Astrocyte (in vitro differentiated cells and primary cell): ENCODE data around the gene UBXN7. TPM values are rescaled to one million over a fixed set of nuclear protein-coding genes. Genes with fewer than 3 reads are reported as not detected.

ENCODE experiments used
- DNase-seq: peaks from one replicate; pipeline ENCODE4 v3.0.0-alpha.2; 2010; ENCODE audit warnings: low read depth
- FAIRE-seq: peaks from 2 replicates; lab custom pipeline; 2011; peaks lifted over from hg19 to GRCh38; lab: Jason Lieb, UNC
- H2AFZ ChIP-seq: 2 replicates; pipeline ENCODE4 v1.6.0; 2012; ENCODE audit warnings: low read depth, low read length, inconsistent platforms
- H3K27ac ChIP-seq: 2 replicates; pipeline ENCODE4 v1.5.1; 2011; ENCODE audit warnings: low read depth, low read length, inconsistent platforms
- H3K27me3 ChIP-seq: 2 replicates; pipeline ENCODE4 v1.6.0; 2011; ENCODE audit warnings: low read length, inconsistent platforms; ENCODE audit not compliant: insufficient read depth
- H3K36me3 ChIP-seq: 2 replicates; pipeline ENCODE4 v1.5.1; 2011; ENCODE audit warnings: low read length, inconsistent platforms; ENCODE audit not compliant: insufficient read depth
- H3K4me1 ChIP-seq: 2 replicates; pipeline ENCODE4 v1.5.1; 2011; ENCODE audit warnings: low read length, inconsistent platforms; ENCODE audit not compliant: insufficient read depth
- H3K4me2 ChIP-seq: 2 replicates; pipeline ENCODE4 v1.6.0; 2012; ENCODE audit warnings: low read length, inconsistent platforms
- H3K4me3 ChIP-seq: 2 replicates; pipeline ENCODE4 v1.5.1; 2011; ENCODE audit warnings: low read depth, mild to moderate bottlenecking, low read length, inconsistent platforms; ENCODE audit not compliant: insufficient read depth
- H3K79me2 ChIP-seq: 2 replicates; pipeline ENCODE4 v1.6.0; 2012; ENCODE audit warnings: mild to moderate bottlenecking, low read length, inconsistent platforms; ENCODE audit not compliant: insufficient read depth
- H3K9ac ChIP-seq: 2 replicates; pipeline ENCODE4 v1.6.0; 2012; ENCODE audit warnings: mild to moderate bottlenecking, low read length, inconsistent platforms
- H3K9me3 ChIP-seq: 2 replicates; pipeline ENCODE4 v1.5.1; 2012; ENCODE audit warnings: low read depth, mild to moderate bottlenecking, low read length, inconsistent platforms; ENCODE audit not compliant: insufficient read depth
- H4K20me1 ChIP-seq: 2 replicates; pipeline ENCODE4 v1.6.0; 2012; ENCODE audit warnings: low read length, inconsistent platforms; ENCODE audit not compliant: insufficient read depth
- H3K27ac Mint-ChIP-seq: one replicate; pipeline ENCODE4 v1.8.0; 2021; ENCODE audit warnings: mild to moderate bottlenecking, mixed read lengths; ENCODE audit not compliant: unreplicated experiment
- H3K27me3 Mint-ChIP-seq: one replicate; pipeline ENCODE4 v1.8.0; 2021; ENCODE audit warnings: low read depth, mixed read lengths; ENCODE audit not compliant: unreplicated experiment
- H3K36me3 Mint-ChIP-seq: one replicate; pipeline ENCODE4 v1.8.0; 2021; ENCODE audit warnings: low read depth, mixed read lengths; ENCODE audit not compliant: unreplicated experiment
- H3K4me1 Mint-ChIP-seq: one replicate; pipeline ENCODE4 v1.8.0; 2021; ENCODE audit warnings: low read depth, mixed read lengths; ENCODE audit not compliant: unreplicated experiment
- H3K4me3 Mint-ChIP-seq: one replicate; pipeline ENCODE4 v1.8.0; 2021; ENCODE audit warnings: mild to moderate bottlenecking, moderate library complexity, mixed read lengths; ENCODE audit not compliant: unreplicated experiment
- H3K9me3 Mint-ChIP-seq: one replicate; pipeline ENCODE4 v1.8.0; 2021; ENCODE audit warnings: mild to moderate bottlenecking, mixed read lengths; ENCODE audit not compliant: unreplicated experiment
- CTCF ChIP-seq: IDR thresholded peaks from 2 replicates; pipeline ENCODE4 v1.5.1; 2011; ENCODE audit warnings: low read depth, mild to moderate bottlenecking, inconsistent platforms, low read length, moderate library complexity; ENCODE audit not compliant: insufficient read depth
- EZH2 ChIP-seq: IDR thresholded peaks from 2 replicates; pipeline ENCODE4 v1.6.1; 2012; ENCODE audit warnings: mild to moderate bottlenecking, low read length, inconsistent platforms; ENCODE audit not compliant: insufficient read depth
- total RNA-seq: library from RNA; stranded (reverse); gene quantifications from 2 replicates; pipeline ENCODE4 v1.2.1, GENCODE V29; 2021

The UBXN7 gene
- total RNA-seq, 1 donor from 2014 or later, result 90.9 TPM

- FAIRE-seq (no peak), DNase-seq (no peak)
- Histone ChIP-seq H3K9ac (no peak overlapping the region), H3K79me2 (no peaks in the 10 kb centered on the region), H3K27ac (no peak overlapping the region), H4K20me1 (no peaks in the 10 kb centered on the region), H3K9me3 (no peaks in the 10 kb centered on the region), H2AFZ (no peak overlapping the region), H3K27me3 (no peaks in the 10 kb centered on the region), H3K4me1 (no peaks in the 10 kb centered on the region), H3K4me2 (no peak overlapping the region), H3K4me3 (no peak overlapping the region), H3K36me3 (no peaks in the 10 kb centered on the region)
- Mint-ChIP-seq H3K4me1 (peaks cover 2% of the 10 kb centered on the region), H3K27ac (no peak overlapping the region), H3K4me3 (no peak overlapping the region), H3K36me3 (no peaks in the 10 kb centered on the region), H3K27me3 (peaks cover 3% of the 10 kb centered on the region), H3K9me3 (no peaks in the 10 kb centered on the region)
- TF ChIP-seq EZH2, result no peak
- no peak for TF ChIP-seq CTCF
Measured at GRCh38 chr3:196332168-196332567, 100.1 kb downstream of the UBXN7 start.

- Histone ChIP-seq H3K4me3 (no peak overlapping the region), H4K20me1 (no peaks in the 10 kb centered on the region), H3K36me3 (no peaks in the 10 kb centered on the region), H3K9me3 (no peaks in the 10 kb centered on the region), H2AFZ (no peak overlapping the region), H3K4me1 (no peaks in the 10 kb centered on the region), H3K79me2 (no peaks in the 10 kb centered on the region), H3K9ac (no peak overlapping the region), H3K4me2 (no peak overlapping the region), H3K27ac (no peak overlapping the region), H3K27me3 (no peaks in the 10 kb centered on the region)
- Mint-ChIP-seq H3K4me3 (no peak overlapping the region), H3K4me1 (peaks cover 2% of the 10 kb centered on the region), H3K36me3 (peaks cover 2% of the 10 kb centered on the region), H3K9me3 (peaks cover 1% of the 10 kb centered on the region), H3K27me3 (peaks cover 8% of the 10 kb centered on the region), H3K27ac (no peak overlapping the region)
- no peak for FAIRE-seq
- TF ChIP-seq EZH2 (no peak), CTCF (no peak)
- DNase-seq, result no peak
Measured at GRCh38 chr3:196327405-196327804, 104.8 kb downstream of the UBXN7 start.

GRCh38 chr3:196326936-196327335 is 105.3 kb downstream of the UBXN7 start:
- Histone ChIP-seq H3K4me3 (no peak overlapping the region), H2AFZ (no peak overlapping the region), H3K36me3 (no peaks in the 10 kb centered on the region), H3K4me2 (no peak overlapping the region), H3K9ac (no peak overlapping the region), H3K79me2 (no peaks in the 10 kb centered on the region), H3K9me3 (no peaks in the 10 kb centered on the region), H4K20me1 (no peaks in the 10 kb centered on the region), H3K27me3 (no peaks in the 10 kb centered on the region), H3K4me1 (no peaks in the 10 kb centered on the region), H3K27ac (no peak overlapping the region)
- Mint-ChIP-seq H3K4me3 (no peak overlapping the region), H3K36me3 (peaks cover 2% of the 10 kb centered on the region), H3K9me3 (peaks cover 1% of the 10 kb centered on the region), H3K27me3 (peaks cover 8% of the 10 kb centered on the region), H3K4me1 (peaks cover 2% of the 10 kb centered on the region), H3K27ac (no peak overlapping the region)
- FAIRE-seq (no peak), DNase-seq (no peak)
- TF ChIP-seq EZH2 (no peak), CTCF (no peak)
